Umbilical cord (tissue), 2 donors: ENCODE measurements around the gene CNTF. TPM values are rescaled to one million over a fixed set of nuclear protein-coding genes. Genes with fewer than 3 reads are reported as not detected.
"Not testable (repeated sequence)": the region's sequence is repeated elsewhere in the genome, so short reads cannot be mapped to it uniquely, and the experiment has no call there.

ENCODE experiments used
- DNase-seq: peaks from one replicate; pipeline ENCODE4 v3.0.0-alpha.2; 2015; ENCODE audit warnings: low spot score
- total RNA-seq: library from RNA; depleted of rRNA; stranded (reverse); fragments of >200 nt; gene quantifications from one replicate; pipeline ENCODE4 v1.2.3, GENCODE V29; 2014; ENCODE audit warnings: low replicate concordance; ENCODE audit not compliant: insufficient read depth

The CNTF gene, protein sequence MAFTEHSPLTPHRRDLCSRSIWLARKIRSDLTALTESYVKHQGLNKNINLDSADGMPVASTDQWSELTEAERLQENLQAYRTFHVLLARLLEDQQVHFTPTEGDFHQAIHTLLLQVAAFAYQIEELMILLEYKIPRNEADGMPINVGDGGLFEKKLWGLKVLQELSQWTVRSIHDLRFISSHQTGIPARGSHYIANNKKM
- total RNA-seq: 4.3 TPM

DNA sequence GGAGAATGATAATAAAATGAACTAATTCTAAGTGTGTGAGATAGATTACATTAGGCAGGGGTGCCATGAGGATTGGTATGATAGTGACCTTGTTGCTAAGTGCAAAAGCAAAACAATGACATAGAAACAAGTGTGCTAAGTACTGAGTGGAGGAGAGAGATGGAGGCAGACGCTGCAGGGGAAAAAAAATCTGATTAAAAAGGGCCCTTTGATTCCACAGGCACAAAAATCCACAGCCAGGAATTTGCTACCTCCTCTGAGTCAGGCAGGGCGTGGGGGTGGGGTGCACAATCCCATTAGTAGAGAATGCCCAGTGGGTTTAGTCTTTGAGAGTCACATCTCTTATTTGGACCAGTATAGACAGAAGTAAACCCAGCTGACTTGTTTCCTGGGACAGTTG is at the start of gene CNTF:
TSS of gene CNTF (plus strand) at position 322 of the 400 bp plus-strand sequence. CDS start 88 bp downstream, outside the sequence.
- DNase-seq: no peak

DNA sequence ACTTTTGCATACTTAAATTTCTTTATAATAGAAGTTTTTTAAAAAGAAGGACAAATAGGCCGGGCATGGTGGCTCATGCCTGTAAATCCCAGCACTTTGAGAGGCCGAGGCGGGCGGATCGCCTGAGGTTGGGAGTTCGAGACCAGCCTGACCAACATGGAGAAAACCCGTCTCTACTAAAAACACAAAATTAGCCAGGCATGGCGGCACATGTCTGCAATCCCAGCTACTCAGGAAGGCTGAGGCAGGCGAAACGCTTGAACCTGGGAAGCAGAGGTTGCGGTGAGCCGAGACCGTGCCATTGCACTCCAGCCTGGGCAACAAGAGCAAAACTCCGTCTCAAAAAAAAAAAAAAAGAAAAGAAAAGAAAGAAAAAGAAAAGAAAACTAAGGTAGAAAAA is 49.6 kb upstream of the CNTF start:
- DNase-seq: not testable (repeated sequence)

DNA sequence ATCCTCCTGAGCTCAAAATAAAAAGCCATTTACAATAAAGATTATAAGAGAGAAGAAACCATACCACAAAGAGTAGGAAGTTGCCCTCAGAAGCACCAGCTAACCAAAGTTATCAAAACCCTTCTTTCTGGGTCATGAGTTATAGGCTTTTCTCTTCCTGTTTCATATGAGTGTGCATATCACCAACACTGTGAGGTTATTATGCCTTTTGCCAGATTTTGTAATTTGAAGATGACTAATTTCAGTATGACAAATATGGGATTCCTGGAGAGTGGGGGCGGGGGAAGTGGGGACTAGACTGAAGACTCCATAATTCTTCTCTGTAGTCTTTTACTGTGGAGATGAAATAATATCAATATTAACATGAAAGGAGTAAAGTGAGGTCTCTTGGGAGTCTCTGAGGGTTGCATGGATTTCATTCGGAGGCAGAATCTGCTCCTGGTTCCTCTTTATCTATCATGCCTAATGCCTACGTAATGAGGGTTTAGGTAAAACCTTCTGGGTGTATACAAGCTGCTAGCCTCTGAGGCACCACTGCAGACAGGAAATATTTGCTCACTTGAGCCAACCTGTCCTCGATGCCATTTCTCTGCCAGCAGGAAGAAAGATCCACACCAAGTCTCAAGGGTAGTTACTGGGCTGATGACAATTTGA is 48.9 kb upstream of the CNTF start:
- peak; percentile 51 for DNase-seq

DNA sequence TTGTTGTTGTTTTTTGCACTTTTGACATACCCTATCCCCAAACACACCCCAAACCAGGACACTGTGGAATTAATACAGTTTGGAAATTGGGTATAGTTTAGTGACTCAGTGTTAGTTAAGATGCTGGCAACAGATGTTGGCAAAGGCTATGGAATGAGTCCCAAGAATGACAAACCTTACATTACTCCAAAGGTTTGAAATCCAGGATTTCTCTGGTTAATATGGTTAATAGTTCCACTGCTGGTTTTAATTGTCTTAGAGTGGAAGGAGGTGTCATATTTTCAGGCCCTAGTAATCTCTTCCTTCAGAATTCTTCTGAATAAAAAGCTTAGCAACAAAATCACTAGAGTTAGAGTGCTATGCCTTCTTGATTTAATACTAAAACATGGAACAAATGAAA is 47.6 kb upstream of the CNTF start:
- DNase-seq: no peak

DNA sequence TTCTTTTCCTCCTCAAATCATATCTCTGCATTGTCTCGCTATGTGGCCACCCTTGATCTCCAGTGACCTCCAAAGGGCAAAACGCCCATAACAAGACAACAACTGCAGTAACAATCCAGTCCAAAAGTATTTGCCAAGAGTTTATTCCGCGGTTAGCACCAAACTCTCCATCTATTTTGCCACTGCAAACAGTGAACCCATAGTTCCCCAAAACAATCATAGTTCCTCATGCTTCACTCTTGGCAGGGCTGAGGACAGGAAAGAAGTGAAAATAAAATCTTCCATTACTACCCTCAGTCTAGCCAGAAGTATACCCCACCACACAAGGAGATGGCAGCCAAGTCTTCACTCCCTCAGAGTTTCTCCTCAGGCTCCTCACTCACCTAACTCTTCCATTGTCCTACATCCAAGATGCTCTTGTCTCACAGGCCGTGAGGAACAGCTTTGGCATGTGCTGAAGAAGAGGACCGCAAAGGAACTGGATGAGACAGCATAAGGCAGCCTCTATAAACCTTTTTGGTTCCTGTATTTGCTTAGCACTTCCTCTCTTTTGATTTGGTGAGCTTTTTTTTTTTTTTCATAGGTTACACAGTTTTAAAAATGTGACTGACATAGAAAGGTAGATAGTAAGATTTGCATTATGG is 47.0 kb upstream of the CNTF start, which contains the start of gene LPXN:
TSS of gene LPXN (minus strand) at position 480 of the 644 bp plus-strand sequence. CDS start at position 396, 84 bp downstream.
- DNase-seq: no peak

DNA sequence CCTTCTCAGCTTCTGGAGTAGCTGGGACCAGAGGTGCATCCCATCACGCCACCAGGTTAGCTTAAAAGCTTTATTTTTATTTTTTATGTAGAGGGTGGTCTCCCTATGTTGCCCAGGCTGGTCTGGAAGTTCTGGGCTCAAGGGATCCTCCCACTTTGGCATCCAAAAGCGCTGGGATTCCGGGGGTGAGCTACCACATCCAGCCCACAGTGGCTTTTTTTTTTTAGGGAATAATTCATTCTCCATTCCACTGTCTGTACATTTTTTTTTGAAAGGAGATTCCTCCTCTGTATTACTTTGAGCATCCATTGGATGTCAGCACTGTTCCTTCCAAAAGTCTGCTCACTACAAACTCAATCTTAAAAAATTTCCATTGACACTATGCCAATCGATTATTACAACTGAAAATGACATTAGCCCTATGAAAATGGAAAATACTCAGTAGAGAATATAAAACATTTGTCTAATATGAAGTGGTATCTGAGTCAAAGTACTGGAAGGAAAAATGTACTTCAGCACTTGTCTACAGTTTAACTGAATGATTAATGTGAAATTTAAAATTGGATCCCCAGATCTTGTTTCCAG is 45.5 kb upstream of the CNTF start:
- DNase-seq: peak; percentile 26

DNA sequence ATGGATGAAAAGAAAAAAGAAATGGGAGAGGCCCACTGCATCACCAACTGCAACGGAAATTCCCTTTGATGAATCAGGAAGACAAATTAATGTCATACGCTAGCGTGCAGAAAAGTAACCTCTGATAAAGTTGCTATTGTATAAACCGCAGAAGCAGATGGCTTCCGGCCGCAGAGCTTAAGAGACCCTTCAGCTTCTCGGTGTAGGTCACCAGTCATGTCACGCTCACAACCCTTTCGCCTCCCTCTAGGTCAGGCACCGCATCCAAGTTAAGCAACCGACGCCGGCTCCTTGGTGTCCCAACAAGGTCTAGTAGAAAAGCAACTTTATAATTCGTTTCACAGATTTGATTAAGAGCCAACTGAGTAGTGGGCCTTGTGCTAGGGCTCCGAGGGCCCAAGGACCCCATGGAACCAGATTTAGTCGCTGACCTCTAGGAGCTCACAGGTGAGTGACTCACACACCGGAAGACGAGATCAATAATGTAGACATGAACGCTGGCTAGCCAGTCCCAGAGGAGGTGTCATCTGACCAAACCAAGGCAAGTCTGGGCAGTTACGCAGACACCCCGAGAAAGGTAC is 44.8 kb upstream of the CNTF start:
- no peak for DNase-seq

DNA sequence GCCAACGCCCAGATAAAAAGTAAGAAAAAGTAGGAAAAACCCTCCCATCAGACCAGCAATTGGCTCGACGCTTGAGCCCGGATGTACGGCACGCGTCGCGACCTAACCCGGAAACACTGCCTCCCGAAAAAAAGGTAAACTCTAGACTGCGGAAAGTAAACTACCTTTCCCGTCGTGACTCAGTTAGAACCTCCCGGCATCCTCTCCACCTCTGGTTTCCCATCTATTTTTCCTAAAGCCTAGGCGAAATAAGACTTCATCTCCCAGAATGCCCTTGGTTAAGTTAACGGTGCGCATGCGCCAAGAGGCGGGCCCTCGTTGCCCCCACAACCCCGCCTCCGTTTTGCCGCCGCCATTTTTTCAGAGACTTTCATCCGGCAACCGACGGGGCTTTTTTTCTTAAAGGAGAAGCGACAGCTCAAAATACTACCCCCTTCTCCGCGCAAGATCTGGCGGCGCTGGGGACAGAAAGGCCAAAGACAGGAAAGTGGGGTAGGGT is 44.3 kb upstream of the CNTF start:
- DNase-seq: peak; percentile 99

DNA sequence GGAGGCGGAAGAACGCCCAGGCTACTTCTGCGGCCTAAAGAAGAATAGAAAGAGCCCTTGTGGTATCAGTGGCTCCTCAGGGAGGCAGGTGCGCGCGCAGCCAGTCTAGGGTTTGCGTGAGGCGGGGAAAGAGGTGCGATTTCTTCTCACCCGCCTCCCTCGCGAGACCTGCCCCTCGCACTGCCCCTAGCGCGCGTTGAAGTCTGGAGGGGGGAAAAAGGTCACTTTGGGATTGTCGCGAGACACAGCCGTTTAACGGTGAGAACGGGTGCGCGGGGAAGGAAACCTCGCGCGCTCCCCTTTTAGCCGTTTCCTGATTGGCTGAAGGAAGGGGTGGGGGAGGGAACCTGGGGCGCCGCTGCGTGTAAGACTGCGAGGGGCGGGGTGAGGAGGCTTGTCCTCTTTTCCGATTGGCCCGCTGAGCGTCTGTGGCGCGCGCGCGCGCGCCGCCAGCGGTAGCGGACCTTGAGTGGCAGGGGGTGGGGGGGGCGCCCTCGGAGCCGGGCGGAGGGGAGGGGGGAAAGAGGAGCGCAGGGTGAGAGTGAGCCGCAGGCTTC is 43.8 kb upstream of the CNTF start, which contains the start of gene ZFP91:
TSS of gene ZFP91 (plus strand) at position 429 of the 557 bp plus-strand sequence. CDS start 219 bp downstream, outside the sequence.
- peak; percentile 99 for DNase-seq

DNA sequence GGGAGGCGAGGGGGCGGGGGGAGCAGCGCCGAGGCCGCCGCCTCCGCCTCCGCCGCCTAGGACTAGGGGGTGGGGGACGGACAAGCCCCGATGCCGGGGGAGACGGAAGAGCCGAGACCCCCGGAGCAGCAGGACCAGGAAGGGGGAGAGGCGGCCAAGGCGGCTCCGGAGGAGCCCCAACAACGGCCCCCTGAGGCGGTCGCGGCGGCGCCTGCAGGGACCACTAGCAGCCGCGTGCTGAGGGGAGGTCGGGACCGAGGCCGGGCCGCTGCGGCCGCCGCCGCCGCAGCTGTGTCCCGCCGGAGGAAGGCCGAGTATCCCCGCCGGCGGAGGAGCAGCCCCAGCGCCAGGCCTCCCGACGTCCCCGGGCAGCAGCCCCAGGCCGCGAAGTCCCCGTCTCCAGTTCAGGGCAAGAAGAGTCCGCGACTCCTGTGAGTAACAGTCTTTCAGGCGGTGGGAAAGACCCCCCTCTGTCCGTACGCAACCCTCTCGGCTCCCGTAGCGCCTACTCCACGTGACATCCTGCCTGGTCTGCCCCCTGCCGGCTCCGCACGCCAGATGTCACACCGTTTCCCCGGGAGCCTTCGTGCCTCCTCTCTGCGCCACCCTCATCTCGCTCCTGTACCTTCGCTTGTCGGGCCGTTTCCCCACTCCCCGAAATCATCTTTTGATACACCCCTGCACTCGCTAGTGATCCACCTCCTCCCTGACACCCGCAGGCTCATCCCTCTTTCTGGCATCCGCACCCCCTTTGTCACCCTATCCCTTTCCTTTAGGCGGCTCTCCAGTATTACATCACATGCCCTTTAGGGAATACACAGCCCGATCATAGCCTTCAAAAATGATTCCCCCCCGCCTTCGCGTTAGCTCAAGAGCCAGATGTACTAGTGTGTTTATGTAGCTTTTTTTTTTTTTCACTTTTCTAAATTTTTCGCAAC is 43.0 kb upstream of the CNTF start:
- peak; percentile 93 for DNase-seq

DNA sequence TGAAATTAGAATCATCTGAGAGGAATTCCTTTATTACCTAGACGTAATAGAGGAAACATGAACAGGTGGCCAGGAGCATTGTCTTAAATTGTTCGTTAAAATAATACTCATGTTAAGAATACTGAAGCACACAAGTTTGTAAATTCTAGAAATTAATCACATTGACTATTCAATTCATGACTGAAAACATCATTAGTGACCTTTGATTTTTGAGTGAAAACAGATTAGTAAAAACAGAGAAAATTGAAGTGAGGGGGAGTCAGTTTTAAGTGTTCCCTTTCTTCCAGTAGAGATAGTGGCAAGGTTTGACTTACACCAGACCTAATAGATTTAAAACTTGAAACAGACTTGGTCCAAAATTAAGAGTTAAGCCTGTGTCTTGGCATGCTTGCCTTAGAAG is 42.2 kb upstream of the CNTF start:
- no peak for DNase-seq

DNA sequence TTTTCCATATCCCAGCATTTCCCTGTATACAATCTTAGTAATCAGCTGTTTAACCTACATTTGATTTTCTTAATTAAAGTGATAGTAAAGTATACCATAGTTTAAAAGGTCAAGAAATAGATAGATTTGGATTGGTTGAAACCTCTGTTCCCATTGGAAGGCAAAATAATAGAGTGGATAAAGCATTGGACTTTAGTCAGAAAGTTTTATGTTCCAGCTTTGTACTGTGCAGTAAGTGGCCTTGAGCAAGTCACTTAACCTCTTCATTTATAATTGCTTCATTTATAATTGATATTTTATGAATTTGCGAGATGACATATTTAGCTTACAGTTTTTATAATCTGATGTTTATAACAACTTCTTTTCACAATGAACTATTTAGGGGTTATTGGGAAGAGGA is 40.0 kb upstream of the CNTF start:
- DNase-seq: no peak

DNA sequence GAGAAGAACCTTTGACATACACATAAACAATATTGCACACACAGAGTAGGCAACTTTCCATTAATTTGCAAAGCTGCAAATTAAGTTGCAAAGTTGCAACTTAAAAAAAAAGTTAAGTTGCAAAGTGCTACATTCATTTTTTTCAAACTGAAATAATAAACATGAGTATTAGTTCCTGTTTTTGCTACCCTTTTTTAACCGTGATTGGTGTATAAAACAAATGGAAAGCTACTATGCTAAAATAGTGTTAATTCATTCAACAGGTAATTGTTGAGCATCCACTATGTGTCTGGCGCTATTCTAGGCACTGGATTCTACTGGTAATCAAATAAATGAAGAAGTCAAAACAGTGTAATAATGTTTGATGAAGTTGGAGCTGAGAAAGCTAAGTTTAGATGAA is 35.5 kb upstream of the CNTF start:
- no peak for DNase-seq

DNA sequence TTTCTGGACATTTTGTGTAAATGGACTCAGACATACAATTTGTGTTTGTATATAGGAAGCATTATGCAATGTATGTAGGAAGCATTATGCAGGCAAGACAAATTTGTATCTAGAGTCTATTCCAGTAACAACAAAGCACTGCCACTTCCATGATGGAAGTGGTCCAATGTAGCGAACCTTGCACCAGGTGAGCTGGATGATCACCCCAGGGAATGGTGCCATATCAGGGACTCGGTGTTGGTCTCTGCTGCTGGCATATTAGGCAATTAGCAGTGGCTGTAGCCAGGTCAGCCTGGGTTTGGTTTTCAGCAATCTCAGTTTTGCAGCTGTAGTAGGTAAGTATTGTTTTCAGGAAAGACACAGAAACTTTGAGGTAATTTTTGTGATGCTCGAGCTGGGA is 30.8 kb upstream of the CNTF start:
- DNase-seq: no peak

DNA sequence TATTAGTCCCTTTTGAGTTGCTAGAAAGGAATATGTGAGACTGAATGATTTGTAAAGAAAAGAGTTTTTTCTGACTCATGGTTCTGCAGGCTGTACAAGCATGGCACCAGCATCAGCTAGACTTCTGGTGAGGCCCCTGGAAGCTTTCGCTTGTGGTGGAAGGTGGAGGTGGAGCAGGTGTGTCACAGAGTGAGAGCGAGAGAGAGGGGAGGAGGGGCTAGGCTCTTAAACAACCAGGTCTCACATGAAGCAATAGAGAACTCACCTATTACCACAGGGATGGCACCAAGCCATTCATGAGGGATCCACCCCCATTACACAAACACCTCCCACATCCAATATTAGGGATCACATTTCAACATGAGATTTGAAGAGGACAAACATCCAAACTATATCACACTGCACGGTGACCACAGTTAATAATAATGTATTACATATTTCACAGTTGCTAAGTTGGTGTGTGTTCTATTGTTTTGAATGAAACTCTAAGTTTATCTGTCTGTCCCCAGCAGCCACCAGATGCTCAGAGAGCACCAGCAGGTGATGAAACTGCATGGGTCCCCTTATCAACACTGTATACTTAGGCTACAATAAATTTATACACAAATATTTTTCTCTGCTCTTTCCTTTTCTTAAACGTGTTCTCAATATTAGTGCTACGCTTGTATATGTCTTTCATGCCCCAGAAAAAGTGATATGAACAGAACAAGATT is 29.5 kb upstream of the CNTF start:
- no peak for DNase-seq

DNA sequence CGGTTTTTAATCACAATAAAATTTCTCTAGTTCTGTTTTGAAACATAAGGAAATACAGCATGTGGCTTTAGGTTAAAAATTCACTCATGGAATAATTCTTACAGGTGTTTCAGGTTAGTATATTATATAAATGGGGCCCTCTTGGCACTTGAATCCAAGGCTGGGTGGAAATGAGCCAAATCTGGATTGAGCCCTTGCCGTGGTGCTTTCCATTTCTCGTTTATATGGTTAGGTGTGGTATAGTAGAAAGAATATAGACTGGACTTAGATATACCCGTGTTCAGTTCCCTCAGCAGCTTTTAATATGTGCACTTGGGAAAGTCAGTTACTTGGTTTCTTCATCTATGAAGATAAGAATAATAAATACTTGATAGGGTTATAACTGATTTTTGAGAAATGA is 27.6 kb upstream of the CNTF start:
- DNase-seq: no peak

DNA sequence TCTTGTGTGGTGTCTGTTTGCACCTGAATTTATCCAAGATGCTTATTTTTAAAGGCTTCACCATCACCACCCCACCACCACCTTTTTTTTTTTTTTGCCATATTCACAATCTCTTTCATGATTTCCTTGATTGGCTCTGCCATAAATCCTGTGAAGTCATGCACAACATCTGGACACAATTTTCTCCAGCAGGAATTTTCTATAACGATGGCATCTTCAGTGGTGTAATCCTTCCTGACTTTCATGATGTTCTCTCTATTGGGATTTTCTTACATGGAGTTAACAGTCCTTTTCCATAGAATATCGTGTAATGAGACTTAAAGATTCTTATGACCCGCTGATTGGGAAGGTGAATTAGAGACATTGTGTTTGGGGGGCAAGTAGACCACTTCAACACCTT is 25.8 kb upstream of the CNTF start:
- no peak for DNase-seq

DNA sequence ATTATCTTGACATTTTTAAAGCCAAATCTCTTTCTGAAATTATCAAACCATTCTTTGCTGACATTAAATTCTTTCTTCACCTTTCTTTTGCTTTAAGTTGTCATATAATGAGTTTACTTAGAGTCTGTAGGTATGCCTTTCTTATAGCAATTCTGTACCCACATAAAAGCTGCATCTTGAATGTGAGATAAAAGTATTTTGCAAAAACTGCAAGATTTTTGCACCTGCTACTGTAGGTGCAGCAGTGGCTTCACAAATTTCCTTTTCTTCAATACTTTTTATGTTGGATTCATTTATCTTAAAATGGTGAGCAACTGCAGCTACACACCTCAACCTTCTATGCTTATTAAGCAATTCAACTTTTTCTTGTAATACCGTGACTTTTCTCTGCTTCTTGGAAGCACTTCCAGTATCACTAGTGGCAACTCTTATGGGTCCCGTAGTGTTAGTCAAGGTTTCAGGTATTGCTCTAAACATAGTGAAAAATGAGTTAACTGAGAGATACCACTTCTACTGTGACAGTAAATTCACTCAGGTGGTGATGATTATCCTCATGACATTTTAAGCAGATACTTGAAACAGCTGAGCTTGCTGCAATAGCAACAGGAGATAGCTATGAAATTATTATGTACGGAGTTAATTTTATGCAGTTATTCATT is 24.9 kb upstream of the CNTF start:
- no peak for DNase-seq

DNA sequence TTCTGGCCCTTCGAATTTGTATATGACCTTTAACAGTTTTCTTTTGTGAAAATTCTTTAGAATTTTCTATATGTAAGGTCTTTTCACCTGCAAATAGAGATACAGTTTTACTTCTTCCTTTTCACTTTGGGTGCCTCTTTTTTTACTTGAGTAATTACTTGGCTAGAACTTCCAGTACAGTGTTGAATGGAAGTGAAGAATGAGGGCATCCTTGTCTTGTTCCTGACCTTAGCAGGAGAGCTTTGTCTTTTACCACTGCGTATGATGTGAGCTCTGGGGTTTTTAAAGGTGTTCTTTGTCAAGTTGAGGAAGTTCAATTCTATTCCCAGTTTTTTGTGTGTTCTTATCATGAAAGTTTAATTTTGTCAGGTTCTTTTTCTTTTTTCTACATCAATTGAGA is 22.0 kb upstream of the CNTF start:
- no peak for DNase-seq
